Epidermal melanocyte (primary cell): Measurements from ENCODE around the gene SIGLEC10.

Experiments used
- DNase-seq: peaks from one replicate; pipeline ENCODE4 v3.0.0; 2011; ENCODE audit warnings: low spot score; ENCODE audit not compliant: insufficient read length

Gene SIGLEC10

DNA sequence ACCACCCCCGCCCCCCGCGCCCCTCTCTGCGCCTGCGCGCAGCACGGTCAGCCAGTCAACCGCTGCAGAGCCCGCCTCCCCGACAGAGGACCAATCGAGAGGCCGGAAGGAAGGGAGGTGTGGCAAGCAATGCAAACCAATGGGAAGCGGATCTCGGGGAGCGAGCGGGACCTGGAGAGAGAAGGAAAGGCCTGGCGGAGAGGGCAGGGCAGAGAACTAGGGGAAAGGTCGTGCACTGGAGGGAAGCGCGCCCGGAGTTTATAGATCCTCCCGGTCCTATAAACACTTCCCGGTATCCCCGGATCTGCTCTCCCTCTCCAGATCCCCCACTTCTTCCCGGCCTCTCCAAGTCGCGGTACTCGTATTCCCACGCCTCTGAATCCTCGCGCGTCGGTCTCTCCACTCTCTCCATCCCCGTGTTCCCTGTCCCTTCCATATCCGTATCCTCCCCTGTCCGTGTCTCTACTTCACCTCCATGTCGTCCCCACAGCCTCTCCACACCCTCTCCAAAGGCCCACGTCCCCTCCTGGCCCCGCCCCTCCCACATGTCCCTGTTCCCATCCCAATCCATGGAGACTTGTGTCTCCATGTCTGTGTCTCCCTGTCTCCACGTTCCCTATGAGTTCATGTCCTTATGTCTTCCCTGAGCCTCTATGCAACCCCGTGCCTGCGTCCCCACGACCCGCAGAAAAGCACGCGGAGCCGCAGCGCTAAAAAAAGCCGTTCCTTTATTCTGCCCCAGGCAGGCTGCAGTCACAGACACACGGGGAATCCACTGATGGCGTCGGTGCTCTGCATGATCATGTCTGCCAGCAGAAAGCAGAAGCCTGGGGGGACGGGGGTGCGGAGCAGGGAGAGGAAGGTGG lies 50.8 kb downstream of the SIGLEC10 start:
- DNase-seq = peak; percentile 81

DNA sequence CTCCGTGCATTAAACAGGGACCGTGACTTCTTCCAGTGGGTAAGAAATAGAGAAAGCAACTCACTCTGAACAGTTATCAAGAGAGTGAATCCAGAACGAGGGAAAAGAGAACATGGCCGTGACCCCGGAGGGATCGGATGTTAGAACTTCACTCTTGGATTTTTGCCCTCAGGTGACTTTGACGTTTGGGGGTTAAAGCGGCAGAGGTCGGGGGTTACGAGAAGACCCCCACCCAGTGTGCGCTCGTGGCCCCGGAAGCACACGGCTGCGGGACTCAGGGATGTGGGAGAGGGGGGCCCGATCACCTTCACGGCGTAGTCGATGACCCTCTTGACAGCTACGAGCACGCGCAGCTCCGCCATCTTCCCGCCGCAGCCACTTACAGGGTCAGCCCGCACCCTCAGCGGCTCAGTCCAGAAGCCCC lies 51.5 kb downstream of the SIGLEC10 start, which contains the start of gene ETFB:
TSS of gene ETFB (minus strand) at position 424 of the 424 bp plus-strand sequence. CDS start at position 362, 62 bp downstream.
- no peak for DNase-seq

DNA sequence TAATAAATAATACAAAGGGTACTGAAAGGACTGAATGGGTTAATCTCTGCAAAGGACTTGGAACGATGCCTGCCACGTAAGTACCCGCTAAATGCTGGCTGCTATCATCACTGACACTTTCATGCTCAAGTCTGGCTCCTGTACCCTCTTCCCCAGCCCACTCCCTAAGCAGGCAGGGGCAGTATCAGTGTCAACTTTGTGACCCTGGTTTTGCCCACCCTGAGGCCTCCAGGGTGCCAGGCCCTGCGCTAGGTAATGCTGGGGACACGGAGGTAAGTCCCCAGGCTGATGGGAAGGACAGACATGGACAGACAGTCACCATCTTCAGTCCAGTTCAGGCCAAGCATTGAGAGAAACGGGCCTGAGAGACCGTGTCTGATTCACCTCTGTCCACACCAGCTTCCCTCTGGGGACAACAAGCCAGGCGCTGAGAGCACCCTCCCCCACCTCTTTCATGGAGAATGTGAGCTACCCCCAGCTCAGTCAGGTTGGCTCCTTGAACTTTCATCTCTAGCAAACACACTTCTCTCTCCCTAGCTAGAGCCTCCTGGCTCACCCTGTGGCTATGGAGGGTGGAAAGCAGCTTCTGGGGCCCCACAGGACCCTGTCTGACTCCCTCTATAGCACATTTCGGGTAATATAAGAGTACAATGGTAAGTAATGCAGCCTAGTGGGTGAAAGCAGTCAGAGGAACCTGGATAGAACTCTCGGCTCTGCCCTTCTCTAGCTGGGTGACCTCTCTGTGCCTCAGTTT lies 52.1 kb downstream of the SIGLEC10 start:
- no peak for DNase-seq

DNA sequence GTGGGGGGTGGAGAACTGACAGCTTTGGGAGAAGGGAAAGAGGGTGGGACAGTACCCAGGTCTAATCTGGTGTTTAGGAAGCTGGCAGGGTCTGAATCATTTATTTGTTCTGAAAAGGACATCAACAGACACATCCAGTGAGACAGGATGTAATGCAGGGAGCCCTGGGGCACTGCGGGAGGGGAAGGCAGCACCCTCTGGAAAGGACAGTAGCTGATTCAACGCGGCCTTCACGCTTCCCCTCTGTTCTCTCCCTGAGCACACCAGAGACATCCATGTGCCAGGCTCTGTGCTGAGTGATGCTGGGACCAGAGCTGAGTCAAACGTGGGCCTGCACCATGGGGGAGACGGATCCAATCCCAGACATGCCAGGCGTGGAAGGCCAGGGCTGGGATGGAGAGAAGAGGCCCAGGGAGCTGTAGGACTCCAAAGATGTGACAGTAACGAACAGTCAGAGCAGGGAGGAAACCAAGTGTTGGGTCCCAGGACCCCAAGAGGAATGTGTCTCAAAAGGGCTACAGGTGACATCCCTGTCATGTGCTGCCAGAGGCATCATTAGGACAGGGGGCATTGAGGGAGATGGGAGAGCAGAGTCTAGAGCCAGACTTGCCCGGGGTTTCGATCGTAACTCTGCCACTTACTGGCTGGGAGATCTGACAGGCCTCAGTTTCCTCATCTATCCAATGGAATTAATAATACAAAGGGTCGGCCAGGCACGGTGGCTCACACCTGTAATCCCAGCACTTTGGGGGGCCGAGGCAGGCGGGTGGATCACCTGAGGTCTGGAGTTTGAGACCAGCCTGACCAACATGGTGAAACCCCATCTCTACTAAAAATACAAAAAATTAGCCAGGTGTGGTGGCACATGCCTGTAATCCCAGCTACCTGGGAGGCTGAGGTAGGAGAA lies 53.0 kb downstream of the SIGLEC10 start:
- DNase-seq = peak; percentile 61

DNA sequence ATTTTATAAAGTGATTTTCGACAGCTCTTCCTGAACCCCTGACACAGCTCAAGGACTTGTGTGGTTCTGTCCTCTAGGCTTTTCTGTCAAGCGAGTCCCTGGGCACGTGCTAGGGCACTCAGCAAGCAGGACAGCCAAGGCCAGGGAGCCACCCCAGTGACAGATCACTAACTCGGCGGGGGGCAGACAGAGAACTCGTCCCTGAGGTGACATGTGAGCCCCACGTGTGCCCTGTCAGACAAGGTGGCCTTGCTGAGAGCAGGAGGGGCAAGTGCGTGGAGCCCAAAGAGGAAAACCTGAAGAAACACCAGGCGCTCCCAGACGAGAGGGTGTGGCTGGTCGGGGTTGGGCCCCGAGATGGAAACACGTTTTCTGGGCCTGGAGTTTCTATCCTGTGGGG lies 56.2 kb downstream of the SIGLEC10 start:
- no peak for DNase-seq
